Activated T-cell treated with anti-CD3 and anti-CD28 coated beads for 24 hours (primary cell): ENCODE data around the gene TMEM63C.
A peak's percentile ranks its signal among the peaks of the same experiment; 100 is the strongest.
"Not testable (repeated sequence)": the region's sequence is repeated elsewhere in the genome, so short reads cannot be mapped to it uniquely, and the experiment has no call there.

ENCODE experiments used
- DNase-seq: peaks from one replicate; pipeline ENCODE4 v3.0.0-alpha.2; 2020; ENCODE audit warnings: low read depth

The TMEM63C gene

GRCh38 chr14:77276295-77276935 lies 94.8 kb downstream of the TMEM63C start:
- no peak for DNase-seq

DNA sequence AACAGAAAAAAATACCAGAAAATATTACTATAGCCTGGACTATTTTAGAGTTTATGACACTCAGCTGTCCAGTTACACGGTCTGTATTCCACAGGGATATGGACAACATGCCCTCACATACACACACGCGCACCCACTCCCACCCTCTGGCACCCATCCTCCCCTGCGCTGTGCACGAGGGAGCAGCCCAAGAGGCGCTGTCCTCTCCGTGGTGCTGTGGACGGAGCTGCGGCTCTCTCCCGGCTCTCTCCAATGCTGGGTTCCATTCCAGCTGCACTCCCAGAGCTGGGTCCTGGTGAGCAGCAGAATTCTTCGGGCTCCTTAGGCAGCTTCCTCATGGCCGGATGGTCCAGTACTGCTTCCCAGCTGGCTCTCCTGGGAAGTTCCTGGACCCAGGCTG lies 95.4 kb downstream of the TMEM63C start:
- no peak for DNase-seq

- no peak for DNase-seq
Observed at GRCh38 chr14:77278461-77279230, 97.0 kb downstream of the TMEM63C start.

DNA sequence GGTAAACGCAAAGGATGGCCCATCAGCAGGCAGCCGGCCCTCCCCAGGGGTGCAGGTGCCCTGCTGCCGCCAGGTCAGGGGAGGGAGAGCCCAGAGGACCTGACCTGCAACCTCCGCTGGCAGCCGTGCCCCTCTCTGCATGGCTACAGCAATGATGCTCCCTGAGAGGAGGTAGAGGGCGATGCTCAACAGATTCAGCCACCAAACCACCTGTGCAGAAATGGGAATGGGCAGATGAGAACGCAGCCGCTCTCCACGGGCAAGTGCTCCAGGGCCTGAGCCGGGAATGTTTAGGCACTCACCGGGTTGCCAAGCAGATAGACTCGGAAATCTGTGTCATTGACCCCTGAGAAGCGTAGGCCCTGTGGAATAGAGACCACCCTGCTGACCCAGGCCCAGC lies 98.1 kb downstream of the TMEM63C start:
- no peak for DNase-seq

DNA sequence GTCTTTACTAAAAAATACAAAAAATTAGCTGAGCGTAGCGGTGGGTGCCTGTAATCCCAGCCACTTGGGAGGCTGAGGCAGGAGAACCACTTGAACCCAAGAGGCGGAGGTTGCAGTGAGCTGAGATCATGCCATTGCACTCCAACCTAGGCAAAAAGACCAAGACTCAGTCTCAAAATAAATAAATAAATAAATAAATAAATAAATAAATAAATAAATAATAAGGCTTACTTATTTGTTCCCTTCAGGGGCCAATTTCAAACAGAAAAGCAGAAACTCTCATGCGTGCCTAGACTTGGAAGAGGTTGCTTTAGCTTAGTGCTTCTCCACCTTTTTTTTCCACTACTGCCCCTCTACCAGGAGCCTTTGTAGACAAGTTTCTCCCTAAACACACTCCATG lies 99.3 kb downstream of the TMEM63C start:
- DNase-seq = not testable (repeated sequence)

GRCh38 chr14:77281852-77282410 lies 100.3 kb downstream of the TMEM63C start:
- no peak for DNase-seq

GRCh38 chr14:77284066-77284465 lies 102.5 kb downstream of the TMEM63C start:
- DNase-seq = no peak

GRCh38 chr14:77284466-77284865 lies 102.9 kb downstream of the TMEM63C start:
- DNase-seq = no peak

GRCh38 chr14:77286576-77286975 lies 105.0 kb downstream of the TMEM63C start:
- no peak for DNase-seq

GRCh38 chr14:77290705-77291104 lies 109.1 kb downstream of the TMEM63C start:
- no peak for DNase-seq

DNA sequence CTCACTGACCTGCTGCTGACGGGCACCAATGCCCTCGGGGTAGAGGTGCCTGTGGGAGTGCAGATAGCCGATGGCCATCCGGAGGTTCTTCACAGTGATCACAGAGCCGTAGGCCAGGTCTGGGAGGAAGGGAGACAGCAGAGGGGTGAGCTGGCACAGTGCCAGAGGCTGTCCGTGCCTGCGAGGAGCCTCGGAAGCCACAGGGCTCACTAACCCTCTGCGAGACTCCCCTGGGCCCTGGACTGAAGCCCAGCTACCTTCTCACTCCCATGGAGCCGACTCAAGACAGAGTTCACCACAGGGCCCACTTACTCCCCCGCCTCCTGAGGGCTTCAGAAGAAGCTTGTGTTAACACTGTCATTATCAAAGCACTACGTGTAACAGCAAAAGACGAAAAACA lies 114.6 kb downstream of the TMEM63C start:
- no peak for DNase-seq

DNA sequence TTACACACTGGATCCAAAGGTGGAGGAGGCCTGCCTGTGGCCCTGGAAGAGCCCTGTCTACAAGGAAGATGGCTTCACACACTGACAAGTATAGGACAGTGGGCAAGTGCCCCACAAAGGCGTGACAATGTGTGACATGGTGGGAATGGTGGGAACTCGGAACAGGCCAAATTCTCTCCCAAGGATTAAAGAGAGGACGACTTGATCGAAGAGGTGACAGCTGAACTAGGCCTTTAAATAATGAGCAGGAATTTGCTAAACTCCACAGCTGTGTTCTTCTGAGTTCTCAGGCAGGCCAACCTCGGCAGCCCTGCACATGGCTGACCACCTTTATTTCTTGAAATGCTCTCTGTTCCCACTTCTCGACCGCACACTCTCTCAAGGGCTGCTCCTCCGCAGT lies 115.3 kb downstream of the TMEM63C start:
- no peak for DNase-seq

DNA sequence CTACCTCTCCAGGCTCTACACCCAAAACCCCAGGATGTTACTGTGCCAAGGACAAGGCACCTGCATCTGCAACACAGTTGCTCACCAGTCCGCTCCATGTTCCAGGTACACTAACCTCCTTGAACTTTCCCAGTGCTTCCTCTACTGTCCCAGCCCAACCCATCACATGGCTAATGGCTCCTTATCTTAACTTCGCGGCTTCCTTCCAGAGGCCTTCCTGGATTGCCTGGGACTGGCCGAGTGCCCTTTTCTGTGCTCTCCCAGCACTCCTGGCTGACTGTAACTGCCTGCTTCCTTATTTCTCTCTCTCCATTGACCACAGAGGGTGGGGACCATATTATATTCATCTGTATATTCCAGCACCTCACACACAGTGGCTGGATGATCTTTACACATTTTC lies 118.2 kb downstream of the TMEM63C start:
- no peak for DNase-seq

GRCh38 chr14:77301103-77301502 lies 119.5 kb downstream of the TMEM63C start:
- peak; percentile 21 for DNase-seq

DNA sequence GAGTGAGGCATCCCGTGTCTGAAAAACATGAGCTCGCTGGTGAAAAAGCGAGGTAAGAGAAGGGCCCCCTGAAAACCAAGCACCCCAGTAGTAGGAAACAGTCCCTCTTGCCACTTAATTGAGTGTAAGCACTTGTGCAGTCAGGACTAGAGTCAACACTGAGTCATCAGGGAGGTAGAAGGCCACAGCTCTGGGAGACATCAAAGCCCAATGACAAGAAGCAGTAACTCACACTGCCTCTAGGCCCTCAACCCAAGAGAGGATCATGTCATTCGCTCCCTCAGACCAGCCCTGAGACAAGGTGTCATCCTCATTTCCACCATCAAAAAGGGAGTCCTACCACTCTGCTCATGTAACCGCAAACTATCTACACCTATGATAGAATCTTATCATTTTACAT lies 121.3 kb downstream of the TMEM63C start:
- peak; percentile 20 for DNase-seq

- DNase-seq = peak; percentile 21
Observed at GRCh38 chr14:77303417-77304156, 122.0 kb downstream of the TMEM63C start.

- DNase-seq = no peak
Observed at GRCh38 chr14:77305696-77306095, 124.1 kb downstream of the TMEM63C start.

- DNase-seq = no peak
Observed at GRCh38 chr14:77306416-77306815, 124.8 kb downstream of the TMEM63C start.

GRCh38 chr14:77306851-77307496 lies 125.4 kb downstream of the TMEM63C start:
- DNase-seq = no peak
